Measurements from ENCODE around the gene ZNF438.

GRCh38 chr10:30810416-30810815 lies 221.2 kb downstream of the ZNF438 start:
- TF ChIP-seq CTCF (CRISPR knock-in tag; IDR thresholded peaks at IDR 0.05) (no peak), ZBTB1 (CRISPR knock-in tag; IDR thresholded peaks at IDR 0.05; ENCODE audit: borderline replicate concordance) (no peak), ESRRA (CRISPR knock-in tag; IDR thresholded peaks at IDR 0.05; ENCODE audit: low read depth) (no peak), MED8 (CRISPR knock-in tag; IDR thresholded peaks at IDR 0.05; ENCODE audit: insufficient replicate concordance) (no peak), KDM5B (CRISPR knock-in tag; IDR thresholded peaks at IDR 0.05; ENCODE audit: borderline replicate concordance) (no peak), ZNF550 (CRISPR knock-in tag; IDR thresholded peaks at IDR 0.05; ENCODE audit: borderline replicate concordance) (no peak), MAZ (IDR thresholded peaks at IDR 0.05; ENCODE audit: borderline replicate concordance, low read depth, low read length) (no peak), MAZ (CRISPR knock-in tag; IDR thresholded peaks at IDR 0.05; ENCODE audit: low read depth) (no peak), NFE2L1 (CRISPR knock-in tag; IDR thresholded peaks at IDR 0.05; ENCODE audit: borderline replicate concordance) (no peak), GTF2F1 (IDR thresholded peaks at IDR 0.05; ENCODE audit: low read length) (no peak), ZNF12 (CRISPR knock-in tag; IDR thresholded peaks at IDR 0.05) (no peak), HDAC2 (CRISPR knock-in tag; IDR thresholded peaks at IDR 0.05) (no peak), GABPA (IDR thresholded peaks at IDR 0.05; ENCODE audit: low read depth, low read length) (no peak), GABPA (CRISPR knock-in tag; IDR thresholded peaks at IDR 0.05; ENCODE audit: low read depth) (no peak)
- TF ChIP-seq, protein P1, sequence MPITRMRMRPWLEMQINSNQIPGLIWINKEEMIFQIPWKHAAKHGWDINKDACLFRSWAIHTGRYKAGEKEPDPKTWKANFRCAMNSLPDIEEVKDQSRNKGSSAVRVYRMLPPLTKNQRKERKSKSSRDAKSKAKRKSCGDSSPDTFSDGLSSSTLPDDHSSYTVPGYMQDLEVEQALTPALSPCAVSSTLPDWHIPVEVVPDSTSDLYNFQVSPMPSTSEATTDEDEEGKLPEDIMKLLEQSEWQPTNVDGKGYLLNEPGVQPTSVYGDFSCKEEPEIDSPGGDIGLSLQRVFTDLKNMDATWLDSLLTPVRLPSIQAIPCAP (CRISPR knock-in tag; IDR thresholded peaks at IDR 0.05; ENCODE audit: low read depth) = no peak

Measured in HepG2 (cell line).